Measurements from ENCODE around the gene OR2B6.

DNA sequence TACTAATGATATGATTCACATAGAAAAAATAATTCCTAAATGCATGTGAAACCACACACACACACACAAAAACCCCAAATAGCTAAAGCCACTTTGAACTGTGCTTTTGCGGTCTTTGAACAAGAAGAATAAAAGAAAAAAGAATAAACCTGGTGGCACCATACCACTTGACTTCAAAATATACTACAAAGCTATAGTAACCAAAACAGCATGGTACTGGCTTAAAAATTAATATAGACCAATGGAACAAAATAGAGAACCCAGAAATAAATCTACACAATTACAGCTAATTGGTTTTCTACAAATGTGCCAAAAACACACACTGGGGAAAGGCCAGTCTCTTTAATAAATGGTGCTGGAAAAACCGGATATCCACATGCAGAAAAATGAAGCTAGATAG lies 13.4 kb downstream of the OR2B6 start:
- TF ChIP-seq, protein P1, sequence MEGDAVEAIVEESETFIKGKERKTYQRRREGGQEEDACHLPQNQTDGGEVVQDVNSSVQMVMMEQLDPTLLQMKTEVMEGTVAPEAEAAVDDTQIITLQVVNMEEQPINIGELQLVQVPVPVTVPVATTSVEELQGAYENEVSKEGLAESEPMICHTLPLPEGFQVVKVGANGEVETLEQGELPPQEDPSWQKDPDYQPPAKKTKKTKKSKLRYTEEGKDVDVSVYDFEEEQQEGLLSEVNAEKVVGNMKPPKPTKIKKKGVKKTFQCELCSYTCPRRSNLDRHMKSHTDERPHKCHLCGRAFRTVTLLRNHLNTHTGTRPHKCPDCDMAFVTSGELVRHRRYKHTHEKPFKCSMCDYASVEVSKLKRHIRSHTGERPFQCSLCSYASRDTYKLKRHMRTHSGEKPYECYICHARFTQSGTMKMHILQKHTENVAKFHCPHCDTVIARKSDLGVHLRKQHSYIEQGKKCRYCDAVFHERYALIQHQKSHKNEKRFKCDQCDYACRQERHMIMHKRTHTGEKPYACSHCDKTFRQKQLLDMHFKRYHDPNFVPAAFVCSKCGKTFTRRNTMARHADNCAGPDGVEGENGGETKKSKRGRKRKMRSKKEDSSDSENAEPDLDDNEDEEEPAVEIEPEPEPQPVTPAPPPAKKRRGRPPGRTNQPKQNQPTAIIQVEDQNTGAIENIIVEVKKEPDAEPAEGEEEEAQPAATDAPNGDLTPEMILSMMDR (conservative IDR thresholded peaks at IDR 0.05), result no peak
- TF ChIP-seq EZH2 (IDR thresholded peaks at IDR 0.05; ENCODE audit: low read depth), result no peak
